Esophagus muscularis mucosa (tissue), 4 donors: Measurements from ENCODE around the gene GPR17. TPM values are rescaled to one million over a fixed set of nuclear protein-coding genes. Genes with fewer than 3 reads are reported as not detected.

Source experiments
- DNase-seq: peaks from one replicate; pipeline ENCODE4 v3.0.0-alpha.2; 2017; ENCODE audit errors: extremely low spot score
- H3K27ac ChIP-seq, 4 donors: fragments of 200-600 bp; sonication (generic); replicated peaks in 1 of 4; 1 replicate in 3 of 4; 2 replicates in 1 of 4; pipeline ENCODE4 v1.5.1; 2016 to 2019; ENCODE audit warnings: mild to moderate bottlenecking in 1 of 4
- H3K27me3 ChIP-seq, 4 donors: fragments of 200-600 bp; sonication (generic); one replicate each; pipeline versions ENCODE4 v1.5.1 to v1.6.0; 2016 to 2019
- H3K36me3 ChIP-seq, 4 donors: fragments of 200-600 bp; sonication (generic); one replicate each; pipeline ENCODE4 v1.5.1; 2016 to 2019
- H3K4me1 ChIP-seq, 4 donors: fragments of 200-600 bp; sonication (generic); one replicate each; pipeline ENCODE4 v1.5.1; 2016 to 2019
- H3K4me3 ChIP-seq, 4 donors: fragments of 200-600 bp; sonication (generic); 1 replicate in 2 of 4; 2 replicates in 2 of 4; pipeline ENCODE4 v1.5.1; 2016 to 2019; ENCODE audit warnings: mild to moderate bottlenecking in 4 of 4, moderate library complexity in 1 of 4
- H3K9me3 ChIP-seq, 4 donors: fragments of 200-600 bp; sonication (generic); 1 replicate in 3 of 4; 2 replicates in 1 of 4; pipeline ENCODE4 v1.5.1; 2016 to 2019
- EP300 ChIP-seq: sonication (generic); formaldehyde crosslinking; IDR thresholded peaks from one replicate; pipeline ENCODE4 v1.6.1; 2017; ENCODE audit warnings: antibody characterized with exemption
- POLR2A ChIP-seq: fragments of 450-650 bp; IDR thresholded peaks from one replicate; pipeline ENCODE4 v1.6.1; 2017; ENCODE audit warnings: antibody characterized with exemption, moderate library complexity, mild to moderate bottlenecking, low read depth
- POLR2AphosphoS5 ChIP-seq, 2 donors: sonication (generic); formaldehyde crosslinking; IDR thresholded peaks; one replicate each; pipeline ENCODE4 v1.6.1; 2017; ENCODE audit warnings: antibody characterized with exemption in 2 of 2
- WGBS: methylation state at CpG from one replicate; pipeline ENCODE4 v1.1.5; 2018; 5-methylcytosine and 5-hydroxymethylcytosine counted together
- intact Hi-C: fragments of 100-400 bp; cut with DNase I; formaldehyde crosslinking; loops from one replicate; pipeline ENCODE4 v1.15.1; 2023
- total RNA-seq, 4 donors: library from RNA; depleted of rRNA; stranded (reverse); fragments of >200 nt; gene quantifications; one replicate each; pipeline versions ENCODE4 v1.1.0 to v1.2.1, GENCODE V29; 2016
- TF ChIP-seq, protein P1 (sequence below), 3 experiments: fragments of 200-600 bp in 2 of 3; fragments of 450-650 bp in 1 of 3; sonication (generic) in 2 of 3; IDR thresholded peaks; one replicate each; pipeline ENCODE4 v1.5.1; 2017 to 2019; ENCODE audit warnings: antibody characterized with exemption in 3 of 3, mild to moderate bottlenecking in 2 of 3, moderate library complexity in 1 of 3

Gene GPR17
- total RNA-seq, 4 donors from 2014 or later = 0.40 TPM; not detected in 3

DNA sequence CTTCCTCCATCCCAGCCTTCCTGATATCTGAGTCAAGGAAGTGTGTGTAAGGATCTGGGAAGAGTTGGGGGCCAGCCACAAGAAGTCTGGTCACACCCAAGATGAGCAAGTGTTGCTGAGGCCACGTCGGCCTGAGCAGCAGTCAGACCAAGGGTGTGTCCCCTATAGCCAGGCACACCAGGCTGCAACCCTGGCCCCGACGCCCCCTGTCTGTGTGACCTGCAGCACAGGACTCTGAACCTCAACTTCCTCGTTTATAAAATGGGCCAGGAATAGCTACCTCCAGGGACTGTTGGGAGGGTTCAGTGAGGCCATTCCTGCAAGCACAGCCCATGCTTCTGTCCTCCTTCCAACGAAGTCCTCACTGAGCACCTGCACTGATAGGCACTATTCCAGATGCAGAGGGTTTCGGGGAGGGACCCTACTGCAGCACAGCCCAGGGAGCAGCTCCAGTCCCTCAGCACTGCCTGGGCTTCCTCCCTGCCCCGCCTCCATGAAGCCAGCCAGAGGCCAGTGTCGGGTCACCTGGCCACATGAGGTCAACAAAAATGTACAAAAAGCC is 16.1 kb downstream of the GPR17 start:
- H3K4me1 ChIP-seq = peaks cover 95 to 100% (median 100%) of the 10 kb centered on the region in 4 donors
- whole genome bisulfite sequencing = 30% methylated on average over 9 of the region's 9 CpGs
- no peaks in the 10 kb centered on the region for H3K9me3 ChIP-seq
- DNase-seq = no peak
- peaks cover 0 to 27% (median 10%) of the 10 kb centered on the region in 4 donors for H3K36me3 ChIP-seq
- intact Hi-C loops = no loop called here
- H3K27me3 ChIP-seq = no peaks in the 10 kb centered on the region
- peak overlapping the region in 1 of 4 donors; percentile 4 for H3K4me3 ChIP-seq
- H3K27ac ChIP-seq = peak overlapping the region; percentile 88 to 93 (median 92)
- TF ChIP-seq POLR2A = no peak
- peak; percentile 33 to 42 for TF ChIP-seq POLR2AphosphoS5 (IDR thresholded peaks at IDR 0.05)
- TF ChIP-seq, protein P1, sequence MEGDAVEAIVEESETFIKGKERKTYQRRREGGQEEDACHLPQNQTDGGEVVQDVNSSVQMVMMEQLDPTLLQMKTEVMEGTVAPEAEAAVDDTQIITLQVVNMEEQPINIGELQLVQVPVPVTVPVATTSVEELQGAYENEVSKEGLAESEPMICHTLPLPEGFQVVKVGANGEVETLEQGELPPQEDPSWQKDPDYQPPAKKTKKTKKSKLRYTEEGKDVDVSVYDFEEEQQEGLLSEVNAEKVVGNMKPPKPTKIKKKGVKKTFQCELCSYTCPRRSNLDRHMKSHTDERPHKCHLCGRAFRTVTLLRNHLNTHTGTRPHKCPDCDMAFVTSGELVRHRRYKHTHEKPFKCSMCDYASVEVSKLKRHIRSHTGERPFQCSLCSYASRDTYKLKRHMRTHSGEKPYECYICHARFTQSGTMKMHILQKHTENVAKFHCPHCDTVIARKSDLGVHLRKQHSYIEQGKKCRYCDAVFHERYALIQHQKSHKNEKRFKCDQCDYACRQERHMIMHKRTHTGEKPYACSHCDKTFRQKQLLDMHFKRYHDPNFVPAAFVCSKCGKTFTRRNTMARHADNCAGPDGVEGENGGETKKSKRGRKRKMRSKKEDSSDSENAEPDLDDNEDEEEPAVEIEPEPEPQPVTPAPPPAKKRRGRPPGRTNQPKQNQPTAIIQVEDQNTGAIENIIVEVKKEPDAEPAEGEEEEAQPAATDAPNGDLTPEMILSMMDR (IDR thresholded peaks at IDR 0.05) = peak in 1 of 3 experiments; percentile 2
- TF ChIP-seq EP300 = no peak

DNA sequence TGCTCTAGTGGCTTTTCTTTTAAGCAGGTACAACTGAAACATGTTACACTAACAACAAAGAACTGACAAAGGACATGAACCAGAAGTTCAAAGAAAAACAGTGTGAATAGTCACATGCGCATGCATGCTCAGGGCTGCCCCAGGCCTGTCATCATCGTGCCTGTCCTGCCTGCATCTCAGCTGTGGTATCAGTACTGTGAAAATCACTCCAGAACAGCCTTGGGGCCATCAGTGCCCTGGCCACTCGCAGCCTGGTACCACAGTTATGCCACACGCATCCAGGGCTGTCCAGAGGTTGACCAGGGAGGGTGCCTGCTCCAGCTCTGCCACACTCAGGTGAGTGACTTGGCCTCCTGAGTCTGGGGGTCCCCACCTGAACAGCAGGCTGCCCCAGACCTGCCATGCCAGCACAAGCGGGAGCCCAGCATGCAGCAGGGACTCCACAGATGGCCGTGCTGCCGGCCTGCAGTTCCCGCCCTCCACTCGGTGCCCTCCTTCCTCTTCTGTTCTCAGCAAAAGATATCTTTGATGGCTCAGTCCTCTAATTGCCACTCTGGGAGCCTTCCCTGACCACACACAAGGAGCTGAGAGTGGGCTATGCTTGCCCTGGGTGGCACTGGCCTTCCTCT is 17.1 kb downstream of the GPR17 start:
- Histone ChIP-seq H3K27ac (peak overlapping the region; percentile 81 to 93 (median 88)), H3K9me3 (no peaks in the 10 kb centered on the region), H3K4me3 (peak overlapping the region; percentile 49 to 60 (median 52)), H3K4me1 (peaks cover 92 to 100% (median 97%) of the 10 kb centered on the region in 4 donors), H3K36me3 (peaks cover 0 to 16% (median 3%) of the 10 kb centered on the region in 4 donors), H3K27me3 (no peaks in the 10 kb centered on the region)
- WGBS = 62% methylated on average over 4 of the region's 9 CpGs
- no peak for DNase-seq
- intact Hi-C loops = no loop called here
- TF ChIP-seq POLR2A = no peak
- TF ChIP-seq POLR2AphosphoS5 (IDR thresholded peaks at IDR 0.05) = peak; percentile 24 to 55

GRCh38 chr2:127663566-127664064 is 17.7 kb downstream of the GPR17 start:
- peak overlapping the region; percentile 81 to 93 (median 88) for H3K27ac ChIP-seq
- 31% methylated on average over 6 of the region's 6 CpGs for WGBS
- H3K4me1 ChIP-seq = peaks cover 88 to 100% (median 92%) of the 10 kb centered on the region in 4 donors
- peak overlapping the region; percentile 49 to 60 (median 52) for H3K4me3 ChIP-seq
- no peaks in the 10 kb centered on the region for H3K27me3 ChIP-seq
- TF ChIP-seq POLR2A (no peak), EP300 (no peak), POLR2AphosphoS5 (IDR thresholded peaks at IDR 0.05) (no peak)
- TF ChIP-seq, protein P1 (IDR thresholded peaks at IDR 0.05) = no peak
- intact Hi-C loops = no loop called here
- H3K36me3 ChIP-seq = peaks cover 0 to 11% (median 3%) of the 10 kb centered on the region in 4 donors
- H3K9me3 ChIP-seq = no peaks in the 10 kb centered on the region
- DNase-seq = no peak

DNA sequence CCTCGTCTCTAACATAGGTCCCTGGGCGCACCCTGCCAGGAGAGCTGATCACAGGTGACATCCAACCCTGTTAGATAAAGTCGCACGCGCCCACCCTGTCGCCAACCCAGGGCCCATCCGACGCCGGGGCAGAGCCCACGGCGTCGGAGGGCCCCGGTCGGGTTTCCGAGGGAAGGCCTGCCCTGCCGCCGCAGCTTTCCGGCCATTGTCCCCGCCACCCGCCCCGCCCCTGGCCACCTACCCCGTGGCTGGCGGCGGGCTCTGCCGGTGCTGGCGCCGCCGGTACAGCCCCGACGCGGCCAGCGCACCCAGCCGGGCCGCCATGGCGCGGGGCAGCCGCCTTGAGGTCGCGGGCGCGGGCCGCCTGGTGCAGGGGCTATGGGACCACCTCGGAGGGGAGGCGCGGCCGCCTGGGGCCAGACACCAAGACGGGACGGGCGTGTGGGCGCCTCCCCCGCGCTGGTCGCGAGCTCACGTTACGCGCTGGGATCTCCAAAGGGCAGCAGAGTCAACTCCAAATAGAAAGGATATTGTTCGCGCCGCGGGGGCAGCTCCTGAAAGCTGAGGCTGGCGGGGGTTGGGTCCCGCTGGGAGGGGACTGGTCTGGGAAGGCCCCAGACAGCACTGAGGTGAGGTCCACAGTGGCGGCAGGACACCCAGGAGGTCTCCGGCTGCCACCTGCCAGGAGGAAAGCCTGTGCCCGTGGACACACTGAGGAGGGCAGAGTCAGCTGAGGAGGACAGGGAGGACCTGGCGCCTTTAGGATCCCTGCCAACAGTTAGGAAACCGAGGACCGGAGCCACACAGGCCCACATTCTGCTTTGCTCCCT is 18.3 kb downstream of the GPR17 start:
- TF ChIP-seq EP300 (no peak), POLR2AphosphoS5 (IDR thresholded peaks at IDR 0.05) (no peak), POLR2A (no peak)
- TF ChIP-seq, protein P1 (IDR thresholded peaks at IDR 0.05) = no peak
- Histone ChIP-seq H3K36me3 (peaks cover 0 to 10% (median 3%) of the 10 kb centered on the region in 4 donors), H3K4me3 (peak overlapping the region; percentile 49 to 60 (median 52)), H3K4me1 (peaks cover 88 to 100% (median 92%) of the 10 kb centered on the region in 4 donors), H3K9me3 (no peaks in the 10 kb centered on the region), H3K27ac (peak overlapping the region; percentile 81 to 93 (median 88)), H3K27me3 (no peaks in the 10 kb centered on the region)
- intact Hi-C loops = no loop called here
- no peak for DNase-seq
- WGBS = 15% methylated on average over 11 of the region's 69 CpGs
